SU-DHL-6 (cell line): ENCODE data around the gene SOCS1.

Source experiments
- CTCF ChIP-seq: fragments of 200-600 bp; sonication (generic); IDR thresholded peaks from one replicate; pipeline ENCODE4 v1.5.1; 2017; ENCODE audit warnings: antibody characterized with exemption, mild to moderate bottlenecking, low read length, moderate library complexity; ENCODE audit not compliant: insufficient read depth, poor library complexity, severe bottlenecking
- EZH2phosphoT487 ChIP-seq: fragments of 200-600 bp; sonication (generic), shearing (Covaris generic); conservative IDR thresholded peaks from 2 replicates; pipeline ENCODE4 v1.6.1; 2018; ENCODE audit warnings: mild to moderate bottlenecking, antibody characterized with exemption, low read length, moderate library complexity, mixed read lengths

- TF ChIP-seq CTCF (no peak), EZH2phosphoT487 (no peak)
Observed at GRCh38 chr16:11232302-11232851, 23.6 kb downstream of the SOCS1 start.
